GM19395 (cell line): Measurements from ENCODE around the gene TMEM259.

Experiments used
- ATAC-seq: cut with Tn5 transposase; IDR thresholded peaks from one replicate; pipeline ENCODE4 v1.9.1; 2021; ENCODE audit warnings: mild to moderate bottlenecking, moderate library complexity; ENCODE audit not compliant: unreplicated experiment

TMEM259 gene

DNA sequence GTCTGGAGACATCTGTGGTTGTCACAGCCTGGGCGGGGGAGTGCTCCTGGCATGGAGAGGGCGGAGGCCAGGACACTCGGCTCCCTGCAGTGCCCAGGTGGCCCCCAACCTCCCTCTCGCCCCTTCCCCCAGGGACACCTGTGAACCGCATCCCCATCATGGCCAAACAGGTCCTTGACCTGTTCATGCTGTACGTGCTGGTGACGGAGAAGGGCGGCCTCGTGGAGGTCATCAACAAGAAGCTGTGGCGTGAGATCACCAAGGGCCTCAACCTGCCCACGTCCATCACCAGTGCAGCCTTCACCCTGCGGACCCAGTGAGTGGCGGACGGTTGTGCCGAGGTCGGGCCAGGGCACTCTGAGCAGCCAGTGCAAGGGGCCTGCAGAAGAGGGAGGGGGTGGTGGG, 56.8 kb downstream of the TMEM259 start:
- ATAC-seq: no peak

DNA sequence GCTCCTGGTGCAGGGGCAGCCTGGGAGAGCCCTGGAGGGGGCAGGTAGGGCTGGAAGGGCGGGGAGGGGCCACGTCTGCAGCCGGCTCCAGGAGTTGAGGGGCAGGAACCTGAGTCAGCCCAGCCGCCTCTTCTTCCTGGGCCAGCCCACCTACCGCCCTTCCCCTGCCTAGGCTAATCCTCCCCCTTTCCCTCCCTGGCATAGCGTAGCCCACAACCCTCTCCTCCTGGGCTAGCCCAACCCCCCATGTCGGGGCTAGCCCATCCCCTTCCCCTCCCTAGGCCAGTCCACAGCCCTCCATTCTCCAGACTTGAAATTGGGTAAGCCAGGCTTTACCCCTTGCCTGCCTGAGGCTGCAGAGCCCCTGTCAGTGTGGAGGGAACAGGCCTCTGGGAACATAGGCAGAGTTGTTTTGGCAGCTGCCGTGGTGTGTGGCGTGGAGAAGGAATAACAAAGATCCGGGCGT, 57.4 kb downstream of the TMEM259 start:
- no peak for ATAC-seq

DNA sequence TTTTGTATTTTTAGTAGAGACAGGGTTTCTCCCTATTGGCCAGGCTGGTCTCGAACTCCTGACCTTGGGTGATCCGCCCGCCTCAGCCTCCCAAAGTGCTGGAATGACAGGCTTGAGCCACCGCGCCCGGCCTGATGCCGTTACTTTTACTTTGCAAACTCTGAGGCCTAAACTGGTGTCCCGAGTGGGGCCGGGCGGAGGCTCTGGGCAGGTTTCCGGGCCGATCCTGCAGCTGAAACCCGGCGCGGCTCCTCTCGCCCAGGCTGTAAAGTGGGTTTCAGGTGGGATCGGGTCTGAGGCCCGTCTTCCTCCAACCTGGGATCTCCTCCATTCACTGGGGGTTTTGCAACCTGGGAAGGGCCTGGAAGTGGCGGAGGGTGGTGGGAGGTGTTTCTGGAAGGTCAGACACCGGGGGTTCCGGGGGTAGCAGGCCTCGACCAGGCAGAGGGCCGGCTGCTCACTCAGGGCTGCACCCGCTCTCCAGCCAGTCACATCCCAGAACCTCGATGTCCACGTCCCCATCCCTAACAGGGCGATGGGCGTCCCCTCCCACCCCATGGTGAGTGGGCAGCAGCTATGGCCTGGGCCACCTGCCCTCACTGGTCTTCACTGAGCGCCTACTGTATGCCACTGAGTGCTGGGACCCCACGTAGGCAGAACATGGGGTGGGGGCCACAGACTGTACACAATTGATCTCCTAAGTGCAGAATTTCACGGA, 58.1 kb downstream of the TMEM259 start:
- no peak for ATAC-seq

DNA sequence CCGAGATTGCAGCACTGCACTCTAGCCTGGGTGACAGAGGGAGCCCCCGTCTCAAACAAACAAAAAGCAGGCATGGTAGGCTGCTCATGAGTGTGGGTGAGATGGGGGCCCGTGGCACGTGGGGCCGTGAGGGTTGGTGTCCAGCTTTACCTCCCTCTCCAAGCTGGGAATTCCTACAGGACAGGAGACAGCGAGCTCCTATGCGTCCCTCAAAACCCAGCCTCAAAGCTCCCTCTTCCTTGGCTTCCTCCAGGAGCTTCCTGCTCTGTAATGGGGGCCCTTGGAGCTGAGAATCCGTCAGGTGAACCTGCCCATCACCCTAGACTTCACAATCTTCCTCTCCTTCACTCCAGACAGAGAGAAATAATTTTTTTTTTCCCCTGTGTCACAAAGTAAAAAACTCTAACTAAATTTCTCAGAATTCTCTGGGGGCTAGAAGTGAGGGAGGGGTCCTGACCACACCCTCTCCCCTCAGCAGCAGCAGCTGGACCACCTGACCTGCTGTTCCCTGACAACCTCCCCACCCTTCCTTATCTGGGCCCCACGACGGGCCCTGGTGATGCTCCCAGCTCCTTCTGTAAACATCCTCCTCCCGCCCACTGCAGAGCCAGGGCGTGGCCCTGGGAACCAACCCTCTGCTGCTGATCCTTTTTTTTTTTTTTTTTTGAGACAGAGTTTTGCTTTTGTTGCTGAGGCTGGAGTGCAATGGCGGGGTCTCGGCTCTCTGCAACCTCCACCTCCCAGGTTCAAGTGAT, 58.9 kb downstream of the TMEM259 start:
- no peak for ATAC-seq

DNA sequence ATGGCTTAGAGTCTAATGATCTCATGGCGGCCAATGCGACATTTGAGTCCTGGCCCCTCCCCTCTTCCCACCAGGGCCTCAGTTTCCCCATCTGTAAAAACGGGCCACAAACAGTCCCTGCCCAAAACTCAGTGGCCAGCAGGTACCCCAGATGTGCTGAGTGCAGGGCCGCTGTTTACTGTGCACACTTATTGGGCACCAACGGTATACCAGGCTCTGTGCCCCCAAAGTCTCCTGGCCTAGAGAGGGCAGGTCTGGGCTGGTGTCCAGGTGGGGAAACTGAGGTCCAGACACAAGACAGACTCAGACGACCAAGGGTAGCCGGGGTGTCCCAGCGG, 60.4 kb downstream of the TMEM259 start:
- ATAC-seq: no peak

DNA sequence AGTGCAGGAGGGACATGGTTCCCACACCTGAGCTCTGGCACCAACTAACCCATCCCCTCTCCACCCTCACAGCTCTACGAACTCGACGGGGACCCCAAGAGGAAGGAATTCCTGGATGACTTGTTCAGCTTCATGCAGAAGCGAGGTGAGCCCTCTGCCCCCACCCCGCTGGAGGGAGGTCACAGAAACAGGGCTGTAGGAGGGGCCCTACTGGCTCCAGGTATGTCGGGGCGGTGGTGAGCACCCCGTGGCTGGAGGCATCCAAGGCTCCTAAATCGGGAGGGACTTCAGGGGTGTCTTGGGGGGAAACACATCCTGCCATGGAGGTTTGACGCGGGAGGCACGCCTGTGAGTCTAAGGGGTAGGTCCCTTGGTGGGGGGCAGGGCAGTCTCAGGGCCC, 60.9 kb downstream of the TMEM259 start:
- ATAC-seq: no peak
